ENCODE results near the gene HMG20A. TPM values are rescaled to one million over a fixed set of nuclear protein-coding genes. Genes with fewer than 3 reads are reported as not detected.

The HMG20A gene
- total and polyA plus RNA-seq, 8 donors: 7.8 to 20.5 (median 12.9) TPM

- no peak for ATAC-seq
- no peaks in the 10 kb centered on the region for H3K27me3 ChIP-seq
- no peaks in the 10 kb centered on the region for H3K36me3 ChIP-seq
- WGBS, 2 donors: 77 to 87% methylated on average over 6 of the region's 6 CpGs
- no peak for FAIRE-seq
- TF ChIP-seq CTCF (IDR thresholded peaks at IDR 0.05): no peak
- no peaks in the 10 kb centered on the region for H3K9me3 ChIP-seq
- intact Hi-C loops (cut with DNase I): no loop called here
- no peak overlapping the region for H3K27ac ChIP-seq
- H3K4me1 ChIP-seq: no peaks in the 10 kb centered on the region
- DNase-seq: peak in 1 of 6 donors; percentile 22
- H3K4me3 ChIP-seq: no peak overlapping the region
These were observed 104.7 kb downstream of the HMG20A start for GRCh38 chr15:77525400-77525811.

GRCh38 chr15:77525907-77526594, 105.4 kb downstream of the HMG20A start:
- no peaks in the 10 kb centered on the region for H3K27me3 ChIP-seq
- intact Hi-C loops (cut with DNase I): no loop called here
- H3K36me3 ChIP-seq: no peaks in the 10 kb centered on the region
- TF ChIP-seq CTCF (IDR thresholded peaks at IDR 0.05): no peak
- FAIRE-seq (no peak), ATAC-seq (no peak), DNase-seq (peak in 1 of 6 donors; percentile 19)
- no peak overlapping the region for H3K4me3 ChIP-seq
- no peak overlapping the region for H3K27ac ChIP-seq
- no peaks in the 10 kb centered on the region for H3K9me3 ChIP-seq
- no peaks in the 10 kb centered on the region for H3K4me1 ChIP-seq
- 89 to 93% methylated on average over 11 of the region's 11 CpGs for WGBS, 2 donors

GRCh38 chr15:77526595-77527163, 106.0 kb downstream of the HMG20A start:
- FAIRE-seq: no peak
- H3K27me3 ChIP-seq: no peaks in the 10 kb centered on the region
- no peaks in the 10 kb centered on the region for H3K4me1 ChIP-seq
- H3K9me3 ChIP-seq: no peaks in the 10 kb centered on the region
- intact Hi-C loops (cut with DNase I): no loop called here
- ATAC-seq: no peak
- no peak for TF ChIP-seq CTCF (IDR thresholded peaks at IDR 0.05)
- no peaks in the 10 kb centered on the region for H3K36me3 ChIP-seq
- H3K27ac ChIP-seq: no peak overlapping the region
- WGBS, 2 donors: 89 to 92% methylated on average over 14 of the region's 14 CpGs
- DNase-seq: peak in 1 of 6 donors; percentile 23
- H3K4me3 ChIP-seq: no peak overlapping the region

GRCh38 chr15:77527164-77527778, 106.6 kb downstream of the HMG20A start:
- Histone ChIP-seq H3K27me3 (no peaks in the 10 kb centered on the region), H3K4me1 (no peaks in the 10 kb centered on the region), H3K9me3 (no peaks in the 10 kb centered on the region), H3K27ac (no peak overlapping the region), H3K4me3 (no peak overlapping the region), H3K36me3 (no peaks in the 10 kb centered on the region)
- WGBS, 2 donors: 56 to 68% methylated on average over 15 of the region's 15 CpGs
- peak in 1 of 6 donors; percentile 54 for DNase-seq
- no peak for TF ChIP-seq CTCF (IDR thresholded peaks at IDR 0.05)
- intact Hi-C loops (cut with DNase I): no loop called here
- no peak for FAIRE-seq
- ATAC-seq: peak in 3 of 4 donors; percentile 44 to 82 (median 56)

- Histone ChIP-seq H3K4me3 (no peak overlapping the region), H3K27ac (no peak overlapping the region), H3K4me1 (no peaks in the 10 kb centered on the region), H3K36me3 (no peaks in the 10 kb centered on the region), H3K27me3 (no peaks in the 10 kb centered on the region), H3K9me3 (no peaks in the 10 kb centered on the region)
- TF ChIP-seq CTCF (IDR thresholded peaks at IDR 0.05): no peak
- intact Hi-C loops (cut with DNase I): no loop called here
- 89 to 91% methylated on average over 6 of the region's 6 CpGs for WGBS, 2 donors
- no peak for FAIRE-seq
- peak in 2 of 6 donors; percentile 25 to 38 for DNase-seq
- ATAC-seq: peak in 1 of 4 donors; percentile 33
These were observed 107.1 kb downstream of the HMG20A start for GRCh38 chr15:77527831-77528231.
